ENCODE data around the gene NOS2.

DNA sequence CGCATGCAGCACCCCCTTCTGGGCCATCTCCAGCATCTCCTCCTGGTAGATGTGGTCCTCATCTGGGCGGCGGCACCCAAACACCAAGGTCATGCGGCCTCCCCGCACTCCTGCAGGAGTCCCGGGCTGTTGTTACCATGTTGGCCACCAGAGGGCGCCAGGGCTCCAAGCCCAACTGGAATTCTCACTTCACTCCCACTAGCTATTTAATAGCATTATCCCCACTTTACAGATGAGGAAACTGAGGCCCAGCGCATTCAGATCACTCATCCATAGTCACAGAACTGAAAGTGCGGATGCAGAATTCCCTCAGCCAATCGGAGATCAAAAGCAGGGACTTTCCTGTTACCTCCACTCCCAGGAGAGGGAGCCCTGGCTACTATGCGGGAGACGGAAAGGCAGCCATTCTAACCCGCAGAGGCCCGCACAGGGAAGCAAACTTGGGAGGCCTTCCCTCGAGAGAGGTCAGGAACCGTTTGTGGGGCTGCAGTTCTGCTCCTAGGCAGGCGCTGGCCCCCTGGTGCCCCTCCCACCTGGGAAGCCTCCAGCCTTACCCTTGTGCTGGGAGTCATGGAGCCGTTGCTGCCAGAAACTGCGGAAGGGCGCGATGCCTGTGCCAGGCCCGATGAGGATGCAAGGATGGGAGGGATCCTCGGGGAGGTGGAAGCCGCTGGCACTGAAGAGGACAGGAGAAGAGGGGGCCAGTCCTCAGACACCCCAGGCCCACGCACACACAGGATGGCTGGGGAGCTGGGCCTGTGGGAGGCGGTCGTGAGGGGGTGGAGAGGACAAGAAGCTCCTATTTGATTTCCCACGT, 40.1 kb downstream of the NOS2 start:
- TF ChIP-seq SIN3A (IDR thresholded peaks at IDR 0.05; ENCODE audit: borderline replicate concordance, insufficient read depth, low read length) = no peak
- TF ChIP-seq POLR2AphosphoS5 (IDR thresholded peaks at IDR 0.05; ENCODE audit: low read depth, low read length) = no peak
- no peak for TF ChIP-seq TAF1 (IDR thresholded peaks at IDR 0.05; ENCODE audit: borderline replicate concordance, insufficient read depth, low read length)
- TF ChIP-seq, protein P1, sequence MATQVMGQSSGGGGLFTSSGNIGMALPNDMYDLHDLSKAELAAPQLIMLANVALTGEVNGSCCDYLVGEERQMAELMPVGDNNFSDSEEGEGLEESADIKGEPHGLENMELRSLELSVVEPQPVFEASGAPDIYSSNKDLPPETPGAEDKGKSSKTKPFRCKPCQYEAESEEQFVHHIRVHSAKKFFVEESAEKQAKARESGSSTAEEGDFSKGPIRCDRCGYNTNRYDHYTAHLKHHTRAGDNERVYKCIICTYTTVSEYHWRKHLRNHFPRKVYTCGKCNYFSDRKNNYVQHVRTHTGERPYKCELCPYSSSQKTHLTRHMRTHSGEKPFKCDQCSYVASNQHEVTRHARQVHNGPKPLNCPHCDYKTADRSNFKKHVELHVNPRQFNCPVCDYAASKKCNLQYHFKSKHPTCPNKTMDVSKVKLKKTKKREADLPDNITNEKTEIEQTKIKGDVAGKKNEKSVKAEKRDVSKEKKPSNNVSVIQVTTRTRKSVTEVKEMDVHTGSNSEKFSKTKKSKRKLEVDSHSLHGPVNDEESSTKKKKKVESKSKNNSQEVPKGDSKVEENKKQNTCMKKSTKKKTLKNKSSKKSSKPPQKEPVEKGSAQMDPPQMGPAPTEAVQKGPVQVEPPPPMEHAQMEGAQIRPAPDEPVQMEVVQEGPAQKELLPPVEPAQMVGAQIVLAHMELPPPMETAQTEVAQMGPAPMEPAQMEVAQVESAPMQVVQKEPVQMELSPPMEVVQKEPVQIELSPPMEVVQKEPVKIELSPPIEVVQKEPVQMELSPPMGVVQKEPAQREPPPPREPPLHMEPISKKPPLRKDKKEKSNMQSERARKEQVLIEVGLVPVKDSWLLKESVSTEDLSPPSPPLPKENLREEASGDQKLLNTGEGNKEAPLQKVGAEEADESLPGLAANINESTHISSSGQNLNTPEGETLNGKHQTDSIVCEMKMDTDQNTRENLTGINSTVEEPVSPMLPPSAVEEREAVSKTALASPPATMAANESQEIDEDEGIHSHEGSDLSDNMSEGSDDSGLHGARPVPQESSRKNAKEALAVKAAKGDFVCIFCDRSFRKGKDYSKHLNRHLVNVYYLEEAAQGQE (IDR thresholded peaks at IDR 0.05; ENCODE audit: insufficient read depth in 1 of 2, low read depth in 2 of 2, low read length in 2 of 2) = no peak
